Measurements from ENCODE around the gene GALNT15.

Gene GALNT15

GRCh38 chr3:16270855-16271254 lies 96.4 kb downstream of the GALNT15 start:
- H3K27ac ChIP-seq: no peak overlapping the region
- no peak for DNase-seq (ENCODE audit: low read depth, low spot score)

GRCh38 chr3:16272588-16272987 lies 98.1 kb downstream of the GALNT15 start:
- H3K27ac ChIP-seq: no peak overlapping the region
- DNase-seq (ENCODE audit: low read depth, low spot score): no peak

- no peak overlapping the region for H3K27ac ChIP-seq
- no peak for DNase-seq (ENCODE audit: low read depth, low spot score)
Measured at GRCh38 chr3:16273867-16274266, 99.4 kb downstream of the GALNT15 start.

- no peak overlapping the region for H3K27ac ChIP-seq
- DNase-seq (ENCODE audit: low read depth, low spot score): no peak
Measured at GRCh38 chr3:16277471-16277870, 103.0 kb downstream of the GALNT15 start.

GRCh38 chr3:16279010-16279801 lies 104.7 kb downstream of the GALNT15 start:
- no peak overlapping the region for H3K27ac ChIP-seq
- DNase-seq (ENCODE audit: low read depth, low spot score): no peak

GRCh38 chr3:16280671-16281070 lies 106.2 kb downstream of the GALNT15 start:
- H3K27ac ChIP-seq: no peak overlapping the region
- no peak for DNase-seq (ENCODE audit: low read depth, low spot score)

Data from epithelial cell of prostate (primary cell).